IMR-90 (cell line): Measurements from ENCODE around the gene MAN1C1. TPM values are rescaled to one million over a fixed set of nuclear protein-coding genes. Genes with fewer than 3 reads are reported as not detected.

Experiments used
- ATAC-seq: fragments of 200-7000 bp; cut with Tn5 transposase; 2 replicates; pipeline ENCODE4 v1.9.1; 2020; ENCODE audit warnings: low read depth, mild to moderate bottlenecking, moderate library complexity
- BruUV-seq: library from RNA; stranded (reverse); fragments of 400-500 nt; replicated peaks from 2 replicates; lab custom pipeline; 2021; lab: Mats Ljungman, UMichigan
- CTCF ChIA-PET: fragments of 300-600 bp; formaldehyde crosslinking; extraction: SDS; loops from one replicate; lab custom pipeline; 2021; ENCODE audit warnings: antibody characterized with exemption; lab: Yijun Ruan, JAX
- POLR2A ChIA-PET: fragments of 300-600 bp; sonication (Branson Sonifier 250); formaldehyde crosslinking; loops from one replicate; lab custom pipeline; 2022; ENCODE audit warnings: antibody characterized with exemption; ENCODE audit not compliant: unreplicated experiment; lab: Charles Lee
- DNase-seq: peaks from one replicate; pipeline ENCODE4 v3.0.0; 2013
- H2AFZ ChIP-seq: replicated peaks from 2 replicates; pipeline ENCODE3; 2013; ENCODE audit warnings: low read length, mild to moderate bottlenecking; ENCODE audit not compliant: poor library complexity
- H2AK5ac ChIP-seq: 2 replicates; pipeline ENCODE4 v1.6.1; 2013; ENCODE audit warnings: low read depth, low read length, inconsistent platforms
- H2AK9ac ChIP-seq: replicated peaks from 2 replicates; pipeline ENCODE3; 2013; ENCODE audit warnings: mild to moderate bottlenecking, low read depth, low read length, moderate library complexity; ENCODE audit not compliant: poor library complexity
- H2BK120ac ChIP-seq: 2 replicates; pipeline ENCODE4 v1.6.1; 2013; ENCODE audit warnings: low read depth, low read length, inconsistent platforms
- H2BK15ac ChIP-seq: 3 replicates; pipeline ENCODE4 v1.6.1; 2013; ENCODE audit warnings: low read depth, low read length, inconsistent platforms
- H2BK20ac ChIP-seq: 2 replicates; pipeline ENCODE4 v1.6.1; 2013; ENCODE audit warnings: low read depth, mild to moderate bottlenecking, inconsistent platforms, low read length, moderate library complexity
- H2BK5ac ChIP-seq: 2 replicates; pipeline ENCODE4 v1.6.1; 2013; ENCODE audit warnings: mild to moderate bottlenecking, low read depth, low read length, inconsistent platforms; ENCODE audit not compliant: poor library complexity, severe bottlenecking
- H3K14ac ChIP-seq: replicated peaks from 2 replicates; pipeline ENCODE4 v1.6.1; 2013; ENCODE audit warnings: low read depth, low read length, inconsistent platforms
- H3K18ac ChIP-seq: 2 replicates; pipeline ENCODE4 v1.6.1; 2013; ENCODE audit warnings: low read depth, low read length, control low read depth
- H3K23ac ChIP-seq: 2 replicates; pipeline ENCODE4 v1.6.1; 2013; ENCODE audit warnings: low read depth, low read length, inconsistent platforms
- H3K27ac ChIP-seq: 2 replicates; pipeline ENCODE4 v1.5.1; 2013; ENCODE audit warnings: mild to moderate bottlenecking, control low read depth, low read length; ENCODE audit not compliant: insufficient read depth
- H3K27me3 ChIP-seq: 2 replicates; pipeline ENCODE4 v1.6.1; 2013; ENCODE audit warnings: low read length; ENCODE audit not compliant: control insufficient read depth, insufficient read depth
- H3K36me3 ChIP-seq: 2 replicates; pipeline ENCODE4 v1.6.1; 2013; ENCODE audit warnings: low read length, mixed read lengths; ENCODE audit not compliant: control insufficient read depth, insufficient read depth
- H3K4ac ChIP-seq: 2 replicates; pipeline ENCODE4 v1.6.1; 2013; ENCODE audit warnings: low read depth, low read length, inconsistent platforms
- H3K4me1 ChIP-seq: 2 replicates; pipeline ENCODE4 v1.6.1; 2013; ENCODE audit warnings: low read length, mixed read lengths; ENCODE audit not compliant: control insufficient read depth, insufficient read depth
- H3K4me2 ChIP-seq: 2 replicates; pipeline ENCODE4 v1.6.1; 2013; ENCODE audit warnings: low read depth, mild to moderate bottlenecking, control low read depth, low read length, moderate library complexity
- H3K4me3 ChIP-seq: 2 replicates; pipeline ENCODE4 v1.5.1; 2013; ENCODE audit warnings: low read depth, mild to moderate bottlenecking, control low read depth, low read length, moderate library complexity; ENCODE audit not compliant: insufficient read depth
- H3K56ac ChIP-seq: 2 replicates; pipeline ENCODE4 v1.6.1; 2013; ENCODE audit warnings: low read length, inconsistent platforms; ENCODE audit not compliant: insufficient read depth; ENCODE audit errors: extremely low read depth
- H3K79me1 ChIP-seq, 2 experiments: 2 replicates each; pipeline ENCODE4 v1.6.1; 2013; ENCODE audit warnings: low read length in 2 of 2, inconsistent platforms in 1 of 2, low read depth in 1 of 2
- H3K9ac ChIP-seq: 2 replicates; pipeline ENCODE4 v1.6.1; 2013; ENCODE audit warnings: low read depth, low read length, control low read depth
- H3K9me1 ChIP-seq: 2 replicates; pipeline ENCODE4 v1.6.1; 2013; ENCODE audit warnings: low read length, inconsistent platforms; ENCODE audit not compliant: insufficient read depth
- H3K9me3 ChIP-seq: 2 replicates; pipeline ENCODE4 v1.6.1; 2013; ENCODE audit warnings: low read length; ENCODE audit not compliant: control insufficient read depth, insufficient read depth
- H4K20me1 ChIP-seq: 2 replicates; pipeline ENCODE4 v1.6.1; 2013; ENCODE audit warnings: low read length, inconsistent platforms; ENCODE audit not compliant: insufficient read depth
- H4K5ac ChIP-seq: 2 replicates; pipeline ENCODE4 v1.6.1; 2013; ENCODE audit warnings: mild to moderate bottlenecking, low read depth, low read length, control low read depth
- H4K8ac ChIP-seq, 2 experiments: 2 replicates each; pipeline ENCODE4 v1.6.1; 2013; ENCODE audit warnings: low read depth in 2 of 2, low read length in 2 of 2, control low read depth in 1 of 2, inconsistent platforms in 1 of 2
- H4K91ac ChIP-seq: 2 replicates; pipeline ENCODE4 v1.6.1; 2013; ENCODE audit warnings: low read depth, low read length, inconsistent platforms; ENCODE audit not compliant: insufficient read depth
- CEBPB ChIP-seq: IDR thresholded peaks from 2 replicates; pipeline ENCODE4 v1.6.1; 2012; ENCODE audit warnings: low read depth, low read length, improper control_type of control experiment
- FOS ChIP-seq: fragments of 150-350 bp; IDR thresholded peaks from 2 replicates; pipeline ENCODE4 v1.6.1; 2016; ENCODE audit warnings: low read depth, low read length
- MAFK ChIP-seq: IDR thresholded peaks from 2 replicates; pipeline ENCODE4 v1.6.1; 2012; ENCODE audit warnings: low read depth, low read length, improper control_type of control experiment
- MAZ ChIP-seq: IDR thresholded peaks from 2 replicates; pipeline ENCODE4 v1.6.1; 2012; ENCODE audit warnings: low read depth, mild to moderate bottlenecking, low read length, improper control_type of control experiment, moderate library complexity, borderline replicate concordance
- MXI1 ChIP-seq: IDR thresholded peaks from 2 replicates; pipeline ENCODE4 v1.6.1; 2012; ENCODE audit warnings: low read depth, mild to moderate bottlenecking, low read length, moderate library complexity, borderline replicate concordance
- NFE2L2 ChIP-seq: fragments of 150-350 bp; IDR thresholded peaks from 2 replicates; pipeline ENCODE4 v1.6.1; 2016; ENCODE audit warnings: low read depth, mild to moderate bottlenecking, low read length
- POLR2A ChIP-seq: IDR thresholded peaks from 2 replicates; pipeline ENCODE4 v1.6.1; 2012; ENCODE audit warnings: mild to moderate bottlenecking, low read depth, low read length
- RAD21 ChIP-seq: IDR thresholded peaks from 2 replicates; pipeline ENCODE4 v1.6.1; 2012; ENCODE audit warnings: low read length, improper control_type of control experiment
- RCOR1 ChIP-seq: IDR thresholded peaks from 2 replicates; pipeline ENCODE4 v1.6.1; 2012; ENCODE audit warnings: mild to moderate bottlenecking, low read length, improper control_type of control experiment; ENCODE audit not compliant: insufficient replicate concordance
- RFX5 ChIP-seq: IDR thresholded peaks from 2 replicates; pipeline ENCODE4 v1.8.0; 2012; ENCODE audit warnings: low read depth, mild to moderate bottlenecking, low read length, moderate library complexity
- WGBS, 2 experiments: methylation state at CpG; one replicate each; pipeline versions ENCODE4 v1.1.5 to v1.1.7; 2013; ENCODE audit warnings: missing lambda C conversion rate in 2 of 2; ENCODE audit not compliant: insufficient read length in 1 of 2; ENCODE audit errors: extremely low coverage in 2 of 2; 5-methylcytosine and 5-hydroxymethylcytosine counted together
- dilution Hi-C: fragments of 300-500 bp; cut with HindIII; formaldehyde crosslinking; loops from one replicate; pipeline ENCODE4 v1.14.3; 2018; ENCODE audit warnings: low sequenced_read_pairs; ENCODE audit not compliant: unreplicated experiment
- in situ Hi-C: fragments of 300-500 bp; cut with MboI; formaldehyde crosslinking; loops from 3 replicates; pipeline ENCODE4 v1.14.3; 2019; ENCODE audit warnings: low sequenced_read_pairs, inconsistent platforms, mixed read lengths
- intact Hi-C: fragments of 100-400 bp; cut with micrococcal nuclease; formaldehyde crosslinking; loops from 2 replicates; pipeline ENCODE4 v1.10.0; 2022
- polyA plus RNA-seq, 3 experiments: library from polyadenylated mRNA; depleted of rRNA; stranded (reverse); fragments of >200 nt; gene quantifications; 2 replicates each; pipeline ENCODE4 v1.2.3, GENCODE V29; 2012; ENCODE audit warnings: low replicate concordance in 1 of 3
- total RNA-seq: library from RNA; depleted of rRNA; stranded (reverse); fragments of >200 nt; gene quantifications from 2 replicates; pipeline ENCODE4 v1.2.3, GENCODE V29; 2012
- TF ChIP-seq, protein P1 (sequence below): conservative IDR thresholded peaks from 2 replicates; pipeline ENCODE4 v1.5.1; 2012; ENCODE audit warnings: mild to moderate bottlenecking, low read depth, low read length, improper control_type of control experiment
- TF ChIP-seq, protein P2 (sequence below): fragments of 150-350 bp; IDR thresholded peaks from 2 replicates; pipeline ENCODE4 v1.6.1; 2016; ENCODE audit warnings: low read depth, mild to moderate bottlenecking, low read length, moderate library complexity, borderline replicate concordance

The MAN1C1 gene
- total and polyA plus RNA-seq, 2 of the 4 experiments (the other 2 are of a cell fraction): 3.2 to 11.3 TPM

DNA sequence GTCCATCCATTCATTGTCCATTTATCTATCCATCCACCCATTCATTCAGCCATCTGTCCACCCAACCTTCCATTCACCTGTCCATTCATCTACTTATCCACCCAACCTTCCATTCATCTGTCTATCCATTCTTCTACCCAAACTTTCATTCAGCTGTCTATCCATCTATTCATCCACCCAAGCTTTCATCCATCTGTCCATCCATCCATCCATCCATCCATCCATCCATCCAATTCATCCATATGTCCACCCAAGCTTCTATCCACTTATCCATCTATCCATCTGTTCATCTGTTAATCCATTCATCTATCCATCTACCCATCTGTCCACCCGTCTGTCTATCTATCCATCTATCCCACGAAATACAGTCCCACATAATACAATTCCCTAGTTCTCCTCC lies 21.6 kb upstream of the MAN1C1 start:
- no CpG with 5 or more reads among the region's 2 CpGs for WGBS, 2 experiments
- Histone ChIP-seq H3K27ac (no peak overlapping the region), H2AK5ac (no peak overlapping the region), H3K4me2 (no peak overlapping the region), H4K20me1 (no peaks in the 10 kb centered on the region; the same call in 1 of the 2 replicates), H2AK9ac (no peak overlapping the region), H3K4ac (no peak overlapping the region), H3K36me3 (no peaks in the 10 kb centered on the region), H3K18ac (no peak overlapping the region), H3K79me1 (no peaks in the 10 kb centered on the region), H2AFZ (no peak overlapping the region), H3K9me3 (peaks cover 10% of the 10 kb centered on the region), H3K4me3 (no peak overlapping the region), H2BK120ac (no peak overlapping the region), H3K23ac (no peak overlapping the region), H3K27me3 (peaks cover 11% of the 10 kb centered on the region), H4K91ac (no peak overlapping the region), H2BK5ac (peak overlapping the region; percentile 46), H3K9me1 (peaks cover 4% of the 10 kb centered on the region), H4K5ac (no peak overlapping the region), H3K56ac (no peak overlapping the region), H3K14ac (no peak overlapping the region), H3K9ac (no peak overlapping the region), H2BK15ac (no peak overlapping the region), H2BK20ac (no peak overlapping the region), H3K4me1 (peaks cover 7% of the 10 kb centered on the region), H4K8ac (no peak overlapping the region)
- no TSS peak for BruUV-seq
- in situ Hi-C loops (no loop called here), intact Hi-C loops (no loop called here), dilution Hi-C loops (no loop called here)
- CTCF ChIA-PET: no interaction called here
- TF ChIP-seq POLR2A (no peak), RCOR1 (no peak), MXI1 (no peak), CEBPB (no peak), MAFK (no peak), RFX5 (no peak), MAZ (no peak), FOS (no peak), RAD21 (no peak), NFE2L2 (no peak)
- TF ChIP-seq, protein P1, sequence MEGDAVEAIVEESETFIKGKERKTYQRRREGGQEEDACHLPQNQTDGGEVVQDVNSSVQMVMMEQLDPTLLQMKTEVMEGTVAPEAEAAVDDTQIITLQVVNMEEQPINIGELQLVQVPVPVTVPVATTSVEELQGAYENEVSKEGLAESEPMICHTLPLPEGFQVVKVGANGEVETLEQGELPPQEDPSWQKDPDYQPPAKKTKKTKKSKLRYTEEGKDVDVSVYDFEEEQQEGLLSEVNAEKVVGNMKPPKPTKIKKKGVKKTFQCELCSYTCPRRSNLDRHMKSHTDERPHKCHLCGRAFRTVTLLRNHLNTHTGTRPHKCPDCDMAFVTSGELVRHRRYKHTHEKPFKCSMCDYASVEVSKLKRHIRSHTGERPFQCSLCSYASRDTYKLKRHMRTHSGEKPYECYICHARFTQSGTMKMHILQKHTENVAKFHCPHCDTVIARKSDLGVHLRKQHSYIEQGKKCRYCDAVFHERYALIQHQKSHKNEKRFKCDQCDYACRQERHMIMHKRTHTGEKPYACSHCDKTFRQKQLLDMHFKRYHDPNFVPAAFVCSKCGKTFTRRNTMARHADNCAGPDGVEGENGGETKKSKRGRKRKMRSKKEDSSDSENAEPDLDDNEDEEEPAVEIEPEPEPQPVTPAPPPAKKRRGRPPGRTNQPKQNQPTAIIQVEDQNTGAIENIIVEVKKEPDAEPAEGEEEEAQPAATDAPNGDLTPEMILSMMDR: no peak
- TF ChIP-seq, protein P2, sequence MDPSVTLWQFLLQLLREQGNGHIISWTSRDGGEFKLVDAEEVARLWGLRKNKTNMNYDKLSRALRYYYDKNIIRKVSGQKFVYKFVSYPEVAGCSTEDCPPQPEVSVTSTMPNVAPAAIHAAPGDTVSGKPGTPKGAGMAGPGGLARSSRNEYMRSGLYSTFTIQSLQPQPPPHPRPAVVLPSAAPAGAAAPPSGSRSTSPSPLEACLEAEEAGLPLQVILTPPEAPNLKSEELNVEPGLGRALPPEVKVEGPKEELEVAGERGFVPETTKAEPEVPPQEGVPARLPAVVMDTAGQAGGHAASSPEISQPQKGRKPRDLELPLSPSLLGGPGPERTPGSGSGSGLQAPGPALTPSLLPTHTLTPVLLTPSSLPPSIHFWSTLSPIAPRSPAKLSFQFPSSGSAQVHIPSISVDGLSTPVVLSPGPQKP: no peak
- POLR2A ChIA-PET: no interaction called here
- ATAC-seq: no peak
- no peak for DNase-seq
